H9 (cell line): ENCODE measurements around the gene GLRX3. TPM values are rescaled to one million over a fixed set of nuclear protein-coding genes. Genes with fewer than 3 reads are reported as not detected.

Source experiments
- DNase-seq: peaks from one replicate; pipeline ENCODE4 v3.0.0-alpha.2; 2017
- H2AFZ ChIP-seq: one replicate; pipeline ENCODE4 v1.6.1; 2013; ENCODE audit warnings: mild to moderate bottlenecking, low read length, control low read depth, moderate library complexity
- H2AK5ac ChIP-seq: 2 replicates; pipeline ENCODE4 v1.6.1; 2013; ENCODE audit warnings: low read length, control low read depth, mixed read lengths; ENCODE audit not compliant: insufficient read length
- H2BK120ac ChIP-seq: one replicate; pipeline ENCODE4 v1.6.1; 2013; ENCODE audit warnings: low read depth, mild to moderate bottlenecking, low read length, control low read depth, inconsistent platforms; ENCODE audit not compliant: poor library complexity, severe bottlenecking
- H2BK12ac ChIP-seq: 2 replicates; pipeline ENCODE4 v1.6.1; 2013; ENCODE audit warnings: low read length, control low read depth, mixed read lengths, low read depth; ENCODE audit not compliant: insufficient read length
- H2BK15ac ChIP-seq: 2 replicates; pipeline ENCODE4 v1.6.1; 2013; ENCODE audit warnings: low read depth, low read length, control low read depth
- H2BK20ac ChIP-seq: one replicate; pipeline ENCODE4 v1.6.1; 2013; ENCODE audit warnings: low read depth, mild to moderate bottlenecking, low read length, control low read depth, inconsistent platforms; ENCODE audit not compliant: poor library complexity, severe bottlenecking
- H2BK5ac ChIP-seq: 2 replicates; pipeline ENCODE4 v1.6.1; 2013; ENCODE audit warnings: low read length, control low read depth, mixed read lengths; ENCODE audit not compliant: insufficient read length
- H3K14ac ChIP-seq: 2 replicates; pipeline ENCODE4 v1.6.1; 2013; ENCODE audit warnings: low read length, control low read depth; ENCODE audit not compliant: insufficient read depth
- H3K18ac ChIP-seq: 2 replicates; pipeline ENCODE4 v1.6.1; 2013; ENCODE audit warnings: low read depth, mild to moderate bottlenecking, mixed read lengths, low read length, control low read depth; ENCODE audit not compliant: insufficient read length
- H3K23ac ChIP-seq: 2 replicates; pipeline ENCODE4 v1.6.1; 2013; ENCODE audit warnings: low read length, control low read depth, mixed read lengths, low read depth; ENCODE audit not compliant: insufficient read length
- H3K23me2 ChIP-seq: 2 replicates; pipeline ENCODE4 v1.6.1; 2013; ENCODE audit warnings: low read depth, mild to moderate bottlenecking, mixed read lengths, low read length, control low read depth; ENCODE audit not compliant: insufficient read length, poor library complexity, severe bottlenecking
- H3K27ac ChIP-seq: 2 replicates; pipeline ENCODE4 v1.5.1; 2013; ENCODE audit warnings: low read length, control low read depth, mixed read lengths, low read depth; ENCODE audit not compliant: insufficient read length
- H3K27me3 ChIP-seq: 2 replicates; pipeline ENCODE4 v1.6.1; 2013; ENCODE audit warnings: low read length, control low read depth, inconsistent platforms; ENCODE audit not compliant: insufficient read depth
- H3K4ac ChIP-seq: 2 replicates; pipeline ENCODE4 v1.6.1; 2013; ENCODE audit warnings: low read depth, mild to moderate bottlenecking, control low read depth, inconsistent platforms, low read length, moderate library complexity
- H3K4me1 ChIP-seq: 2 replicates; pipeline ENCODE4 v1.6.1; 2013; ENCODE audit warnings: low read length, control low read depth, inconsistent platforms; ENCODE audit not compliant: insufficient read depth
- H3K4me2 ChIP-seq: 2 replicates; pipeline ENCODE4 v1.6.1; 2013; ENCODE audit warnings: low read length, control low read depth, mixed read lengths; ENCODE audit not compliant: insufficient read length, insufficient read depth
- H3K56ac ChIP-seq: 2 replicates; pipeline ENCODE4 v1.6.1; 2013; ENCODE audit warnings: low read depth, mild to moderate bottlenecking, mixed read lengths, low read length, control low read depth; ENCODE audit not compliant: insufficient read length
- H3K79me1 ChIP-seq: 2 replicates; pipeline ENCODE4 v1.6.1; 2013; ENCODE audit warnings: low read depth, mild to moderate bottlenecking, moderate library complexity, low read length, control low read depth, inconsistent platforms; ENCODE audit not compliant: insufficient read depth, poor library complexity, severe bottlenecking
- H3K79me2 ChIP-seq: 2 replicates; pipeline ENCODE4 v1.6.1; 2013; ENCODE audit warnings: low read length, control low read depth, inconsistent platforms; ENCODE audit not compliant: insufficient read depth
- H3K9ac ChIP-seq: 2 replicates; pipeline ENCODE4 v1.6.1; 2013; ENCODE audit warnings: low read length, control low read depth, mixed read lengths; ENCODE audit not compliant: insufficient read length; ENCODE audit errors: extremely low read depth
- H3K9me3 ChIP-seq: one replicate; pipeline ENCODE4 v1.6.1; 2013; ENCODE audit warnings: low read depth, low read length, inconsistent platforms; ENCODE audit not compliant: control insufficient read depth
- H3T11ph ChIP-seq: one replicate; pipeline ENCODE4 v1.6.1; 2013; ENCODE audit warnings: mild to moderate bottlenecking, low read length, control low read depth, inconsistent platforms
- H4K20me1 ChIP-seq: one replicate; pipeline ENCODE4 v1.6.1; 2013; ENCODE audit not compliant: control insufficient read depth, insufficient read length, insufficient read depth
- H4K5ac ChIP-seq: 2 replicates; pipeline ENCODE4 v1.6.1; 2013; ENCODE audit warnings: low read depth, mild to moderate bottlenecking, mixed read lengths, low read length, control low read depth; ENCODE audit not compliant: insufficient read length
- H4K8ac ChIP-seq: replicated peaks from 2 replicates; pipeline ENCODE4 v1.6.1; 2013; ENCODE audit warnings: low read length, control low read depth, mixed read lengths, low read depth; ENCODE audit not compliant: insufficient read length
- H4K91ac ChIP-seq: 2 replicates; pipeline ENCODE4 v1.6.1; 2013; ENCODE audit warnings: low read depth, mild to moderate bottlenecking, moderate library complexity, mixed read lengths, low read length, control low read depth; ENCODE audit not compliant: insufficient read length
- H3K27ac Mint-ChIP-seq, 3 experiments: 2 replicates in 2 of 3; 3 replicates in 1 of 3; pipeline ENCODE4 v1.8.0; 2020 to 2021; ENCODE audit warnings: mixed read lengths in 3 of 3, mild to moderate bottlenecking in 1 of 3, moderate library complexity in 1 of 3
- H3K27me3 Mint-ChIP-seq: 2 replicates; pipeline ENCODE4 v1.8.0; 2021; ENCODE audit warnings: low read depth, mild to moderate bottlenecking, moderate library complexity, mixed read lengths
- H3K36me3 Mint-ChIP-seq, 3 experiments: 2 replicates in 2 of 3; 3 replicates in 1 of 3; pipeline ENCODE4 v1.8.0; 2020 to 2021; ENCODE audit warnings: low read depth in 3 of 3, mixed read lengths in 3 of 3; ENCODE audit not compliant: insufficient read depth in 1 of 3
- H3K4me1 Mint-ChIP-seq, 2 experiments: 2 replicates each; pipeline ENCODE4 v1.8.0; 2020; ENCODE audit warnings: mixed read lengths in 2 of 2
- H3K4me3 Mint-ChIP-seq, 2 experiments: 2 replicates in 1 of 2; 3 replicates in 1 of 2; pipeline ENCODE4 v1.8.0; 2020 to 2021; ENCODE audit warnings: mild to moderate bottlenecking in 2 of 2, mixed read lengths in 2 of 2, moderate library complexity in 1 of 2
- H3K9me3 Mint-ChIP-seq, 2 experiments: 2 replicates in 1 of 2; 3 replicates in 1 of 2; pipeline ENCODE4 v1.8.0; 2020; ENCODE audit warnings: mild to moderate bottlenecking in 2 of 2, mixed read lengths in 2 of 2, moderate library complexity in 1 of 2
- WGBS: extraction: QIAGEN DNeasy Blood & Tissue Kit; methylation state at CpG from one replicate; pipeline ENCODE4 v1.1.7; 2013; ENCODE audit warnings: missing lambda C conversion rate, low lambda C conversion rate, mixed read lengths; ENCODE audit not compliant: insufficient read length; ENCODE audit errors: extremely low coverage; 5-methylcytosine and 5-hydroxymethylcytosine counted together
- total RNA-seq: library from RNA; stranded (reverse); gene quantifications from 2 replicates; pipeline ENCODE4 v1.2.1, GENCODE V29; 2021
- TF ChIP-seq, protein P1 (sequence below): fragments of 200-600 bp; sonication (generic); conservative IDR thresholded peaks from 3 replicates; pipeline ENCODE4 v1.8.0; 2021; ENCODE audit warnings: antibody characterized with exemption, mild to moderate bottlenecking

GLRX3 gene
- total RNA-seq, 1 experiment from 2014 or later = 139 TPM

- Histone ChIP-seq H2BK120ac (no peak overlapping the region), H3K14ac (no peak overlapping the region), H3K27ac (no peak overlapping the region), H2BK15ac (no peak overlapping the region), H3K9ac (no peak overlapping the region), H3K4me1 (no peaks in the 10 kb centered on the region), H2BK12ac (no peak overlapping the region), H2AFZ (no peak overlapping the region), H3K4ac (no peak overlapping the region), H3T11ph (no peak overlapping the region), H3K79me2 (no peaks in the 10 kb centered on the region), H3K27me3 (no peaks in the 10 kb centered on the region), H3K79me1 (no peaks in the 10 kb centered on the region), H3K56ac (no peak overlapping the region), H4K20me1 (no peaks in the 10 kb centered on the region), H2BK20ac (no peak overlapping the region), H3K4me2 (no peak overlapping the region), H4K91ac (no peak overlapping the region), H3K9me3 (no peaks in the 10 kb centered on the region), H3K23ac (no peak overlapping the region), H4K5ac (no peak overlapping the region), H4K8ac (no peak overlapping the region), H3K18ac (no peak overlapping the region), H3K23me2 (peaks cover 6% of the 10 kb centered on the region), H2AK5ac (no peak overlapping the region), H2BK5ac (no peak overlapping the region)
- DNase-seq = no peak
- no CpG with 5 or more reads among the region's 22 CpGs for WGBS
- no peak overlapping the region for H3K27ac Mint-ChIP-seq
- peaks cover 11 to 14% (median 12%) of the 10 kb centered on the region in 3 experiments for H3K36me3 Mint-ChIP-seq
- H3K9me3 Mint-ChIP-seq = peaks cover 1 to 9% of the 10 kb centered on the region in 2 experiments; a peak in 2 of 5 replicates
- H3K4me1 Mint-ChIP-seq = peaks cover 5 to 16% of the 10 kb centered on the region in 2 experiments
- H3K4me3 Mint-ChIP-seq = peak overlapping the region; percentile 30 to 47; a peak in 1 of 5 replicates
- no peaks in the 10 kb centered on the region; the same call in none of the 2 replicates for H3K27me3 Mint-ChIP-seq
- TF ChIP-seq, protein P1, sequence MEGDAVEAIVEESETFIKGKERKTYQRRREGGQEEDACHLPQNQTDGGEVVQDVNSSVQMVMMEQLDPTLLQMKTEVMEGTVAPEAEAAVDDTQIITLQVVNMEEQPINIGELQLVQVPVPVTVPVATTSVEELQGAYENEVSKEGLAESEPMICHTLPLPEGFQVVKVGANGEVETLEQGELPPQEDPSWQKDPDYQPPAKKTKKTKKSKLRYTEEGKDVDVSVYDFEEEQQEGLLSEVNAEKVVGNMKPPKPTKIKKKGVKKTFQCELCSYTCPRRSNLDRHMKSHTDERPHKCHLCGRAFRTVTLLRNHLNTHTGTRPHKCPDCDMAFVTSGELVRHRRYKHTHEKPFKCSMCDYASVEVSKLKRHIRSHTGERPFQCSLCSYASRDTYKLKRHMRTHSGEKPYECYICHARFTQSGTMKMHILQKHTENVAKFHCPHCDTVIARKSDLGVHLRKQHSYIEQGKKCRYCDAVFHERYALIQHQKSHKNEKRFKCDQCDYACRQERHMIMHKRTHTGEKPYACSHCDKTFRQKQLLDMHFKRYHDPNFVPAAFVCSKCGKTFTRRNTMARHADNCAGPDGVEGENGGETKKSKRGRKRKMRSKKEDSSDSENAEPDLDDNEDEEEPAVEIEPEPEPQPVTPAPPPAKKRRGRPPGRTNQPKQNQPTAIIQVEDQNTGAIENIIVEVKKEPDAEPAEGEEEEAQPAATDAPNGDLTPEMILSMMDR = no peak
Measured at GRCh38 chr10:130191380-130191779, 55.2 kb downstream of the GLRX3 start.
